G401.6 (cell line): ENCODE data around the gene PGD.
"Not testable (repeated sequence)": the region's sequence is repeated elsewhere in the genome, so short reads cannot be mapped to it uniquely, and the experiment has no call there.

Experiments used
- FAIRE-seq: peaks from 2 replicates; lab custom pipeline; 2012; peaks lifted over from hg19 to GRCh38; lab: Jason Lieb, UNC

PGD gene

DNA sequence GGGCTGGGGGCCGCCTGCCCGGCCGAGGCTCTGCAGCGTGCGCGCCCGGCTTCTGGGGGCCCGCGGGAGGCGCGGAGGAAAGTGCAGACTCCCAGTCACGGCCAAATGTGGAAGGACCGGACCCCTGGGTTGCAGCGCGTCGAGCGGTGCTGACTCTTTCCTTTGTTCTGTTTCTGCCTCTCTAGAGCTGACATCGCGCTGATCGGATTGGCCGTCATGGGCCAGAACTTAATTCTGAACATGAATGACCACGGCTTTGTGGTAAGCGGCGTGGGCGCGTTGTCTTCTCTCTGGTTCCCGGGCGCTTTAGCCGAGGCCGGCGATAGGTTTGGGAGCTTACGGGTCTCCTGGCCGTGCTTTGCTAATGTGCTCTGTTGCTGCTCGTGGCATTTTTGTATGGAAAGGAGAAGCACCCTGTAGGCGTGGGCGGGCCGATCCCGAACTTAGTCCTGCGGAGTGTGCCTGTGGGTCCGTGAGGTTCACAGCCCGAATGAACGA, 629 bp downstream of the PGD start:
- no peak for FAIRE-seq

DNA sequence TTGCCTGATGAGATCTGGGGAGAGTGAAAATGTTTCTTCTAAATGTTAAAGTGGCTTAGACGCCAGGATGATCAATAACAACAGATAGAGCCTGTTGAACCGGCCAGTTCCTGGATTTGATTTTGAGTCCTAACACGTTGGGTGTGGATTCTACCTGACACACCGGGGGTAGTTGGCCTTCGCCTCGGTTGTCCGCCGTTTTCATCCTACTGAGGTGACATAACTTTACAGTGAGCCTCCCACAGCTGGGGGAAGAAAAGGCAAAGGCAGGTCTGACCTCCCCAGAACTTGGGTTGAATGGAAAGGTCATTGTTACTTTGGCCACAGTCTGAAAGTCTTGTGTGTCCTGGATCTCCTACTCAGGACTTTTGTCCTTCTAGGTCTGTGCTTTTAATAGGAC, 1.1 kb downstream of the PGD start:
- FAIRE-seq = no peak

DNA sequence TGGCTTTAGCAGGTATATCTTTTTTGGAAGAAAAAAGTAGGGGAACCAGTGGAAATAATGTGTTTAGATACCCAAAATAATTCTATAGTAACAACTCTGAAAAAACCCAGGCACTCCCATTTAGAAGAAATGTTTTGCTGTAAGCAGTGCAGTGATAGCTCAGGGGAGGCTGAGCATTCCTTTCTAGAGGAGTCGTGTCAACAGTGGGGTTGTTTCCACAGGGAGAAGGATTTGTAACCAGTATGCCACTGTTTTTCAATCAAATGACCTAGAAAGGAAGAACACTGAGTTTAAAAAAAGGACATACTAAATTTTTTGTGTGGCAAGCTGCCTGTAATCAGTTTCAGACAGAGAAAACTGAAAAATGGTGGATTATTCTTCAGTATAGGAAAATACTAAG, 2.4 kb downstream of the PGD start:
- FAIRE-seq = no peak

DNA sequence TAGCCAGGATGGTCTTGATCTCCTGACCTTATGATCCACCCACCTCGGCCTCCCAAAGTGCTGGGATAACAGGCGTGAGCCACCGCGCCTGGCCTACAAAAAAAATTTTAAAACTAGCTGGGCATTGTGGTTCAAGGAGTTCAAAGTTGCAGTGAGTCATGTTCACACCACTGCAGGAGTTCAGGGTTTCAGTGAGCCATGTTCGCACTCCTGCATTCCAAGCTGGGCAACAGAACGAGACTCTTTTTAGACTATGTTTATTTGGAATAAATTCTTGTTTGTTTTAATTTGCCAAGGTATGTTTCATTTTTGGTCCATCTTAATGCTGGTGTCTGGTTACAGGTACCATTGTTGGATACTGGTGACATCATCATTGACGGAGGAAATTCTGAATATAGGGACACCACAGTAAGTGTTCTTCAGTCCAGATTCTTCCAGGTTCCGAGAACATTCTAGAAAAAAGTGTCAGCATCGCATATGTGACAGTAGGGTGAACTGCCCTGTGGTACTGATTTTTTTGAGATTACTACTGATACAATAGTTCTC, 3.9 kb downstream of the PGD start:
- FAIRE-seq = no peak

- no peak for FAIRE-seq
Observed at GRCh38 chr1:10407201-10407600, 8.3 kb downstream of the PGD start.

DNA sequence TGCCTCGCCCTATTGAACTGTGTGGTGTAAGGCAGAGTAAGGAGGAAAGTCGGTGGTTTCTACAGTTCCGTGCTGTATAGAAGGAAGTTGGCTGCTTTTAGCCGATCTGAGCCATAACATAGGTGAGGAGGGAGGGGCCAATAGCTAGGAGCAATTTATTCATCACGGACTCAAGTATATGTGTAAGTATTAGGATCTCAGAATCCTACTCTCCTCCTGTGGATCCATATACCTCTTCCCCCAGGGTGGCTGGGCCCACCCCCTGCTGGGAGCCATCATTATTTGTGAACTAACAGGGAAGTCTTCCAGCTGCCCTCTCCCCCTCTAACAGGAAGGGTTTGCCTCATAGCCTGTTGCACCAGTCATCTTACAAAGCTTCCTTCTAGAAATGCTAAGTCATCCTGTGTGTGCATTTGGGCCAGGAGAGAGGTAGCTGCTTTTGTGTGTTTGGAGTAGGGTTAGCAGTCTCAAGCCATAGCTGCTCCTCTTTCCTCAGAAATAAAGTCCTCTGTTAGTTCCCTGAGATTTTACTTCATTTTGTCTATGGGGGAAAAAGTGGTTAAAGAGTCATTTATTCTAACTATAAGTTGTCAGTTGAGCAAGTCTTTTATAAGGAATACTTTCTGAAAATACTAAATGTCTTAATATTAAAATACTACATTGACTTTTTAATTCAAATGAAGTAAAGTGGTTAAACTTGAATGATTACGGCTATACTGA, 16.5 kb downstream of the PGD start:
- FAIRE-seq = peak; percentile 19

DNA sequence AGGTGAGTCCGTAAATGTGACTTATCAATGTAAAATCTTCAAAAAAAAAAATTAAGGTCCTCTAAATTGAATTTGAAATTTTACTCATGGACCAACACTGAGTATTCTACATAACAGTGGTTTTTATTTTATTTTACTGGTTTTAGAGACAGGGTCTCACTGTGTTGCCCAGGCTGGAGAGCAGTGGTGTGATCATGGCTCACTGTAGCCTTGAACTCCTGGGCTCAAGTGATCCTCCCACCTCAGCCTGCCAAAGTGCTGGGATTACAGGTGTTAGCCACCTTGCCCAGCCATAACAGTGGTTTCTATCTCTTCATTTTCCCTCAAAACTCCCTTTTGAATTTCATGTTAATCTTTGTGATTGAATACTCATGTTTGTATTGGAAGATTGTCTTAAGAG, 17.1 kb downstream of the PGD start:
- not testable (repeated sequence) for FAIRE-seq

DNA sequence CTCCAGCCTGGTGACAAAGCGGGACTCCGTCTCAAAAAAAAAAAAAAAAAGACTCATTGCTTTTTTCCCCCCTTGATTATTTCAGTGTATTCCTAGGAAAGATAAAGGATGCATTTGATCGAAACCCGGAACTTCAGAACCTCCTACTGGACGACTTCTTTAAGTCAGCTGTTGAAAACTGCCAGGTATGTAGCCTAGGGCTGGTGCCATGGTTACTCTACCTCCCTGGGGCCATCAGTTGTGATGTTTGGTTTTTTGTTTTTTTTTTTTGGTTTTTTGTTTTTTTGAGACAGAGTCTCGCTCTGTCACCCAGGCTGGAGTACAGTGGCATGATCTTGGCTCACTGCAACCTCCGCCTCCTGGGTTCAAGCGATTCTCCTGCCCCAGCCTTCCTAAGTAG, 19.9 kb downstream of the PGD start:
- FAIRE-seq = not testable (repeated sequence)

DNA sequence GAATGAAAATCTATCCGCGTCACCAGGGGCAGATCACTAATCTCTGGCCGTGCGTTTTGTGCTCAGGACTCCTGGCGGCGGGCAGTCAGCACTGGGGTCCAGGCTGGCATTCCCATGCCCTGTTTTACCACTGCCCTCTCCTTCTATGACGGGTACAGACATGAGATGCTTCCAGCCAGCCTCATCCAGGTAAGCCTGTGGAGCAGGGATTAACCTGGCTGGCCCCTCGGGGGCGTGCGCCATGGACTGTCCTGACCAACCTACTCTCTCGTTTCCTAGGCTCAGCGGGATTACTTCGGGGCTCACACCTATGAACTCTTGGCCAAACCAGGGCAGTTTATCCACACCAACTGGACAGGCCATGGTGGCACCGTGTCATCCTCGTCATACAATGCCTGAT, 20.5 kb downstream of the PGD start:
- no peak for FAIRE-seq

DNA sequence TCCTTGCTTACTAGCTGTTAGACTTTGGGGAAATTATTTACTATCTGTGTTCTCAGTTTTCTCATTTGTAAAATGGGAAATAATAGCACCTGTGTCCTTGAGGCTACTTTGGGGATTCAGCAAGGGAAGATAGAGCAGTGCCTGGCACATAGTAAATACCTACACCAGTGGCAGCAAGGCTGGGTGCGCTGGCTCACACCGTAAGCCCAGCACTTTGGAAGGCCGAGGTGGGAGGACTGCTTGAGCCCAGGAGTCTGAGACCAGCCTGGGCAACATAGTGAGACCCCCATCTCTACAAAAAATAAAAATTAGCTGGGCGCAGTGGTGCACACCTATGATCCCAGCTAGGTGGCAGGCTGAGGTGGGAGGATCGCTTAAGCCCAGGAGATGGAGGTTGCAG, 22.8 kb downstream of the PGD start:
- no peak for FAIRE-seq

DNA sequence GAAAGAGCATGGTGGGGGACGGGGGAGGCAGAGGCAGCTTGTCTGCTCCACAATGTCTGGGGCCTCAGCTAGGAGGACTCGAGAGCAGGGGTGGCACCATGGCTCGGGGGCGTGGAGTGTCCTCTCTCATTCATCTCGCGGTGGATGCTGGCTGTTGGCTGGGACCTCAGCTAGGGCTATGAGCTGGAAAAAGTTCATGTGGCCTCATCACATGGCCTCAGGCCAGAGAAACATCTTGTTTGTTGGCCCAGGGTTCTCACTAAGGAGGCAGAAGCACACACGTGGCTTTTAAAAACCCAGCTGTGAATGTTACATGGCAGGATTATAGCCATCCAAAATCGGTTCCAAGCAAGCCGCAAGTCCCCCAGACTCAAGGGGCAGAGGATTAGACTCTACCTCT, 25.2 kb downstream of the PGD start:
- no peak for FAIRE-seq

DNA sequence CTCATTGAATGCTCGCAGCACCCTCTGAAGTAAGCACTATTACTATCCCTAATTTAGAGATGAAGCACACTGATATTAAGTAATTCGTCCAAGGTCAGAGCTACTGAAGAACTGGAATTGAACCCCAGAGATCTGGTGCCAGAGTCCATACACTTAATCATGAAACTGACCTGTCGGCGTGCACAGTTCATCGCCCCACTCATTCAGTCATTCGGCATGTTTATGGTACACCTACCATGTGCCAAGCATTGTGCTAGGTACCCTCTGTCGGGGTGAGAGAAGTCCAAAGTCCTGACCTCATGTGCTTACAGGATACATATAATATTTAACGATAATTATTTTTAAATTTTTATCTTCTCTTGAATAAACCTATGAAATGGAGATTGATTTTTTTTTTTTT, 25.8 kb downstream of the PGD start:
- no peak for FAIRE-seq

GRCh38 chr1:10425826-10426534, 27.1 kb downstream of the PGD start:
- FAIRE-seq = not testable (repeated sequence)

DNA sequence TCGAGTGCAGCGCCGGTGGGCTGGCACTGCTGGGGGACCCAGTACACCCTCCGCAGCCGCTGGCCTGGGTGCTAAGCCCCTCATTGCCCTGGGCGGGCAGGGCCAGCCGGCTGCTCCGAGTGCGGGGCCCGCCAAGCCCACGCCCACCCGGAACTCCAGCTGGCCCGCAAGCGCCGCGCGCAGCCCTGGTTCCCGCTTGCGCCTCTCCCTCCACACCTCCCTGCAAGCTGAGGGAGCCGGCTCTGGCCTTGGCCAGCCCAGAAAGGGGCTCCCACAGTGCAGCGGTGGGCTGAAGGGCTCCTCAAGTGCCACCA, 27.6 kb downstream of the PGD start:
- FAIRE-seq = not testable (repeated sequence)

DNA sequence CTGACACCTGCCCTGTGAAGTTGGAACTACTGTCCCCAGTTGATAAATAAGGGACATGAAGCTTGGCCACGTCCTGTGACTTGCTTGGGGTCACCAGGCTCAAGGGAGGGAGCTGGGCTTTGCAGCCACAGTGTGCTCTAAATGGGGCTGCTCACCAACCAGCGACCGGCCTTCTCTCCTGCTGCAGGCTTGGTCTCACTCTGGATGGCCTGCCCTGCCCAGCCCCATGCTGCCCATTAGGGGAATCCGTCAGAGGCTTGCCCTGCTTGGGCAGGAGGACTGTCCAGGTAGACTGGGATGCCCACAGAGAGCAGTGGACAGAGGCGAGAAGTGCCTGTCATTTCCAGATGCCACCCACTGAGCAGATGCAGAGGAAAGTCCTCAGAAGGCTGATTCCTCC, 30.1 kb downstream of the PGD start:
- FAIRE-seq = no peak

GRCh38 chr1:10429868-10430215, 31.0 kb downstream of the PGD start:
- FAIRE-seq = no peak

- FAIRE-seq = no peak
Observed at GRCh38 chr1:10430216-10431069, 31.6 kb downstream of the PGD start, which contains the start of gene CENPS. Gene CENPS, plus strand, starts transcription at chr1:10430433. Its CDS starts 85 bp downstream, at chr1:10430518.

- no peak for FAIRE-seq
Observed at GRCh38 chr1:10431070-10431730, 32.3 kb downstream of the PGD start.

GRCh38 chr1:10432910-10433700, 34.2 kb downstream of the PGD start:
- FAIRE-seq = no peak

DNA sequence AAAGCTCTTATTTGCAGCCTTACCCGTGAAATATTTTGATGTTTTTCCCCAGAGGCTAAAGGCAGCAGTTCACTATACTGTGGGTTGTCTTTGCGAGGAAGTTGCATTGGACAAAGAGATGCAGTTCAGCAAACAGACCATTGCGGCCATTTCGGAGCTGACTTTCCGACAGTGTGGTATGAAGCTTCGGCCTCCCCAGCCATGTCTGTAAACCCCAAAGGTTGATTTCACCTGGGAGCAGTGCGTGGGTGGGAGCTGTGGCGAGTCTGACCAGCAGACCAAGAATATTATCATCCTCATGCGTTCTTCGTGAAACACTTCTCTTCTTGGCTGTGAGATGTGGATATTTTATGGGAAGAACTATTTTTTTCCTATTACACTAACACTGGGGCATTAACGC, 34.9 kb downstream of the PGD start:
- FAIRE-seq = no peak

DNA sequence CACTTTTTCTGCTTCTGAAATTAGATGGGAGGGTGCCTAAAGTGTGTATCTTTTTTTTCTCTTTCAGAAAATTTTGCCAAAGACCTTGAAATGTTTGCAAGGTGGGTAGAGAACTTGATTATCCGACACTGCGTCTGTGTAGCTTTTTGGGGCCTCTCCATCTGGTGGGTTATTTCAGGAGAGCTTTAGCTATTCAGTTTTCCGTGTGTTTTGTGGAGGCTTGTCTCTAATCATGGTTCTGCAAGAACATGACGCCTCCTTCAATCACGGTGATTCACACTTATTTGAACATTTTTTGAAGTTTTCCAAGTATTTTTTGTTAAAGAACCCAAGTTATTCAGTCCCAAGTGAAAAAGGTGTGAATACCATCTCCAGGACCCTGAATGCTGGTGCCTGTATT, 35.7 kb downstream of the PGD start:
- no peak for FAIRE-seq
